HUES64 (cell line): ENCODE data around the gene OR51E2.

ENCODE experiments used
- H3K27ac ChIP-seq: 2 replicates; pipeline ENCODE4 v1.7.0; 2013; ENCODE audit warnings: low read depth, low read length, inconsistent platforms
- H3K27me3 ChIP-seq: 2 replicates; pipeline ENCODE4 v1.6.1; 2013; ENCODE audit warnings: mild to moderate bottlenecking, low read length; ENCODE audit not compliant: insufficient read depth
- H3K36me3 ChIP-seq: 2 replicates; pipeline ENCODE4 v1.6.1; 2013; ENCODE audit warnings: mild to moderate bottlenecking, low read length; ENCODE audit not compliant: insufficient read depth
- H3K4me1 ChIP-seq: 2 replicates; pipeline ENCODE4 v1.6.1; 2013; ENCODE audit warnings: mild to moderate bottlenecking, low read length, moderate library complexity; ENCODE audit not compliant: insufficient read depth
- H3K4me3 ChIP-seq: 2 replicates; pipeline ENCODE4 v1.5.1; 2013; ENCODE audit warnings: mild to moderate bottlenecking, low read length, moderate library complexity
- H3K9ac ChIP-seq: 2 replicates; pipeline ENCODE4 v1.6.1; 2013; ENCODE audit warnings: mild to moderate bottlenecking, low read depth, low read length
- H3K9me3 ChIP-seq: 2 replicates; pipeline ENCODE4 v1.6.1; 2013; ENCODE audit warnings: low read depth, low read length; ENCODE audit not compliant: insufficient read depth
- WGBS: fragments of 150-250, 120-280 bp; methylation state at CpG from one replicate; pipeline ENCODE4 v1.1.7; 2013; ENCODE audit warnings: missing lambda C conversion rate; 5-methylcytosine and 5-hydroxymethylcytosine counted together

The OR51E2 gene

GRCh38 chr11:4637662-4638047 lies 60.0 kb downstream of the OR51E2 start:
- Histone ChIP-seq H3K9ac (no peak overlapping the region), H3K4me1 (no peaks in the 10 kb centered on the region; the same call in 1 of the 2 replicates), H3K4me3 (no peak overlapping the region), H3K9me3 (no peaks in the 10 kb centered on the region), H3K27me3 (peaks cover 13% of the 10 kb centered on the region), H3K36me3 (no peaks in the 10 kb centered on the region), H3K27ac (no peak overlapping the region)
- 91% methylated on average over 3 of the region's 3 CpGs for WGBS

GRCh38 chr11:4636962-4637661 lies 60.5 kb downstream of the OR51E2 start, which contains the start of gene OR51D1:
TSS of gene OR51D1 (plus strand) at chr11:4637477. CDS start at chr11:4639791, 2,314 bp downstream.
- Histone ChIP-seq H3K9ac (no peak within 1 kb of the TSS), H3K27me3 (peaks cover 13% of the 10 kb centered on the region), H3K36me3 (no peaks in the 10 kb centered on the region), H3K9me3 (no peaks in the 10 kb centered on the region), H3K4me3 (peak within 1 kb of the TSS; percentile 34; the same call in 1 of the 2 replicates), H3K27ac (no peak within 1 kb of the TSS), H3K4me1 (no peaks in the 10 kb centered on the region; the same call in 1 of the 2 replicates)
- 35% methylated on average over 16 of the region's 21 CpGs for WGBS

- H3K9ac ChIP-seq, result no peak overlapping the region
- 94% methylated on average over 2 of the region's 2 CpGs for WGBS
- H3K27me3 ChIP-seq, result peaks cover 13% of the 10 kb centered on the region
- no peak overlapping the region for H3K4me3 ChIP-seq
- no peaks in the 10 kb centered on the region for H3K36me3 ChIP-seq
- H3K4me1 ChIP-seq, result no peaks in the 10 kb centered on the region
- no peaks in the 10 kb centered on the region for H3K9me3 ChIP-seq
- H3K27ac ChIP-seq, result no peak overlapping the region
Observed at GRCh38 chr11:4636136-4636535, 61.5 kb downstream of the OR51E2 start.
